Ascending aorta (tissue), 2 donors: ENCODE results near the gene ABCA13. TPM values are rescaled to one million over a fixed set of nuclear protein-coding genes. Genes with fewer than 3 reads are reported as not detected.

Source experiments
- DNase-seq, 2 donors: peaks; one replicate each; pipeline ENCODE4 v3.0.0-alpha.2; 2019; ENCODE audit warnings: low spot score in 2 of 2
- H3K27ac ChIP-seq, 2 donors: fragments of 200-600 bp; sonication (generic); one replicate each; pipeline ENCODE4 v1.5.1; 2016 to 2017; ENCODE audit warnings: mild to moderate bottlenecking in 1 of 2
- H3K27me3 ChIP-seq: fragments of 200-600 bp; sonication (generic); one replicate; pipeline ENCODE4 v1.5.1; 2017
- H3K36me3 ChIP-seq, 2 donors: fragments of 200-600 bp; sonication (generic); one replicate each; pipeline ENCODE4 v1.5.1; 2016
- H3K4me1 ChIP-seq, 2 donors: fragments of 200-600 bp; sonication (generic); one replicate each; pipeline ENCODE4 v1.5.1; 2016 to 2017; ENCODE audit warnings: mild to moderate bottlenecking in 1 of 2
- H3K4me3 ChIP-seq, 2 donors: fragments of 200-600 bp; sonication (generic); one replicate each; pipeline ENCODE4 v1.5.1; 2016 to 2017; ENCODE audit warnings: mild to moderate bottlenecking in 1 of 2
- H3K9me3 ChIP-seq, 2 donors: fragments of 200-600 bp; sonication (generic); one replicate each; pipeline ENCODE4 v1.5.1; 2016
- CTCF ChIP-seq, 3 experiments: fragments of 200-600 bp in 2 of 3; fragments of 450-650 bp in 1 of 3; sonication (generic) in 2 of 3; IDR thresholded peaks; one replicate each; pipeline ENCODE4 v1.5.1; 2016 to 2019; ENCODE audit warnings: antibody characterized with exemption in 3 of 3, mild to moderate bottlenecking in 1 of 3, moderate library complexity in 1 of 3
- intact Hi-C: fragments of 100-400 bp; cut with DNase I; formaldehyde crosslinking; loops from one replicate; pipeline ENCODE4 v1.15.1; 2023
- total RNA-seq: library from RNA; depleted of rRNA; stranded (reverse); fragments of >200 nt; gene quantifications from one replicate; pipeline ENCODE4 v1.1.0, GENCODE V29; 2016

ABCA13 gene
- total RNA-seq, 1 donor from 2014 or later, result not detected

GRCh38 chr7:48551652-48552051, 380.4 kb downstream of the ABCA13 start:
- H3K27me3 ChIP-seq, result no peaks in the 10 kb centered on the region
- H3K36me3 ChIP-seq, result no peaks in the 10 kb centered on the region
- intact Hi-C loops, result no loop called here
- no peak overlapping the region for H3K27ac ChIP-seq
- no peak for DNase-seq
- H3K4me3 ChIP-seq, result no peak overlapping the region
- no peaks in the 10 kb centered on the region for H3K9me3 ChIP-seq
- no peaks in the 10 kb centered on the region for H3K4me1 ChIP-seq
- TF ChIP-seq CTCF (IDR thresholded peaks at IDR 0.05), result no peak

GRCh38 chr7:48563334-48563733, 392.1 kb downstream of the ABCA13 start:
- no peak for TF ChIP-seq CTCF (IDR thresholded peaks at IDR 0.05)
- no peak overlapping the region for H3K27ac ChIP-seq
- intact Hi-C loops, result no loop called here
- H3K9me3 ChIP-seq, result peaks cover 0 to 3% of the 10 kb centered on the region in 2 donors
- H3K4me1 ChIP-seq, result no peaks in the 10 kb centered on the region
- no peaks in the 10 kb centered on the region for H3K36me3 ChIP-seq
- no peak overlapping the region for H3K4me3 ChIP-seq
- H3K27me3 ChIP-seq, result no peaks in the 10 kb centered on the region
- DNase-seq, result no peak

- Histone ChIP-seq H3K4me3 (no peak overlapping the region), H3K4me1 (no peaks in the 10 kb centered on the region), H3K27ac (no peak overlapping the region), H3K36me3 (no peaks in the 10 kb centered on the region), H3K27me3 (no peaks in the 10 kb centered on the region), H3K9me3 (peaks cover 0 to 3% of the 10 kb centered on the region in 2 donors)
- no peak for TF ChIP-seq CTCF (IDR thresholded peaks at IDR 0.05)
- no peak for DNase-seq
- intact Hi-C loops, result no loop called here
These were observed 404.3 kb downstream of the ABCA13 start for GRCh38 chr7:48575516-48575915.

DNA sequence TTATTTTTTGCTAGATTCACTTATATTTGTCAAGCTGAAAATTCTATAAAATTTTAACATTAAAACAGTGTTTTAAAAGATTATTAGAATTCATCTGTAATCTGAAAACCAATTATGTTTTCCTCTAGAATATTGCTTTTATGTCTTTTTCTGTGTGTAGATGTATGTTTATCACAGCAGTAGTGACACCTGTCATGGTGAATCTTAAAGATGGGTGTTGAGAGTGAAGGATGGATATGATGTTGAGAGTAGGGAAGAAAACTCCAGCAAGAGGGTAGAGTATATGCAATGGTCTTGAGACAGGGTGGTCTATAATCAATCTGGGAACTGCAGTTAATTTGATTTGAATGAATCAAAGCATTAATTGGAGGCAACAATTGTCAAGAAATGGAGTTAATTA, 416.2 kb downstream of the ABCA13 start:
- no peaks in the 10 kb centered on the region for H3K27me3 ChIP-seq
- no peak overlapping the region for H3K27ac ChIP-seq
- intact Hi-C loops, result no loop called here
- no peak for TF ChIP-seq CTCF (IDR thresholded peaks at IDR 0.05)
- no peaks in the 10 kb centered on the region for H3K36me3 ChIP-seq
- DNase-seq, result no peak
- no peaks in the 10 kb centered on the region for H3K9me3 ChIP-seq
- H3K4me3 ChIP-seq, result no peak overlapping the region
- H3K4me1 ChIP-seq, result no peaks in the 10 kb centered on the region

DNA sequence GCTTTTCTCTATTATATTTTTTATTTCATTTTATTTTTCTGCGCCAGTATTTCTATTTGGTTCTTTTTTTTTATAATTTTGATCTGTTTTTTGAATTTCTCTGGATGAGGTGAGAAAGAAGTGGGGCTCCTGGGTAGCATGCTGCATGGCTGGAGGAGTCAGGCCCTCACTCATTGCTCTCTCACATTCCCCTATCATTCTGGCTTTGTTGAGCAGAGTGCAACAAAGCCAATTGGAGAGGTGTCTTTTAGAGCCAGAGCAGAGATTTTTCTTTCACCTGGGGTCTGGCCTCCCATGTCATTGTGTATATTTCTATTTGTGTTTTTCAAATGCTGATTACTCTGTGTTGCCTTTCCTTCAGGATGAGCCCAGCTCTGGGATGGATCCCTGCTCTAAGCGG, 423.1 kb downstream of the ABCA13 start:
- intact Hi-C loops, result no loop called here
- no peaks in the 10 kb centered on the region for H3K36me3 ChIP-seq
- no peak for DNase-seq
- H3K4me3 ChIP-seq, result no peak overlapping the region
- H3K27ac ChIP-seq, result no peak overlapping the region
- H3K4me1 ChIP-seq, result no peaks in the 10 kb centered on the region
- H3K27me3 ChIP-seq, result no peaks in the 10 kb centered on the region
- no peaks in the 10 kb centered on the region for H3K9me3 ChIP-seq
- no peak for TF ChIP-seq CTCF (IDR thresholded peaks at IDR 0.05)

DNA sequence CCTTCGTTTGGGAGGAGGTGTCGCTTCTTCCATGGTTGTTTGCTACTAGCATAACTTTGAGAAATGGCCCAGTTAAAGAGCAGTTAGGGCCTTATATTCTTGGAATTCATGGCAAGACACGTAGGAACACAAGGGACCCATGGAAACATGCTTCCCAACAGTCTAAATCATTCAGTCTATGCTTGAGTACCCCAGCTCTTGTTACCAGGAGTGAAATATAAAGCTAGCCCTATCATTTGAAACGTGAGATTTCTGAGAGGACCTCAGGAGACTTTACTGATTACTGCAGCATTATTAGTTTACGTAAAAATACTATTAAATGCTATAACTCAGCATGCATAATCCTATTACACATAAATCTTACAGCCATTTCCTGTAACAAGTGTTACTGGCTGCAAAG, 424.5 kb downstream of the ABCA13 start:
- no peak for DNase-seq
- TF ChIP-seq CTCF (IDR thresholded peaks at IDR 0.05), result no peak
- H3K27me3 ChIP-seq, result no peaks in the 10 kb centered on the region
- no peaks in the 10 kb centered on the region for H3K9me3 ChIP-seq
- no peaks in the 10 kb centered on the region for H3K36me3 ChIP-seq
- intact Hi-C loops, result no loop called here
- H3K4me3 ChIP-seq, result no peak overlapping the region
- no peaks in the 10 kb centered on the region for H3K4me1 ChIP-seq
- no peak overlapping the region for H3K27ac ChIP-seq
